NCI-H748 treated with DMSO at 0.1 percent for 48 hours (cell line): ENCODE results near the gene TMCC1.
"Not testable (repeated sequence)": the region's sequence is repeated elsewhere in the genome, so short reads cannot be mapped to it uniquely, and the experiment has no call there.

ENCODE experiments used
- DNase-seq: peaks from one replicate; lab custom pipeline; 2025; lab: John Stamatoyannopoulos, UW

TMCC1 gene

GRCh38 chr3:129773691-129774663 lies 119.5 kb downstream of the TMCC1 start:
- DNase-seq, result no peak

GRCh38 chr3:129770604-129771003 lies 122.9 kb downstream of the TMCC1 start:
- DNase-seq, result no peak

- DNase-seq, result no peak
These were observed 123.9 kb downstream of the TMCC1 start for GRCh38 chr3:129769616-129770015.

DNA sequence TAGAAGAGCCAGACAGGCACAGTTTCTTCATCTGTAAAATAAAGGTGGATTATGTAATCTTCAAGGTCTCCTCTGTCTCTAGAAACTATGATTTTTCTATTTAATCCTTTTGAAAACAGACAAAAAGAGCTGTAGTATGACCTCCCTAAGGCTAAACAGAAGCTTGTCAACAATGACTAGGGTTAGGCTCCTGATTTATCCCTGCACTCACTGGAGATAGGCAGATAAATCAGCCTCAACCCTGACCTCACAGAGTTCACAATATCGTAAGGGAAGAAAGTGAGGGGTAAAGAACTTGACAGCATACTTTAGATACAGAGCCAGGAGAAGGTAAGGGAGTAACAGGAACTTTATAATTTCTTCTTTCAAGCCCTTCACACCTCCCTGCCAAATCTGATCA lies 124.8 kb downstream of the TMCC1 start:
- DNase-seq, result no peak

DNA sequence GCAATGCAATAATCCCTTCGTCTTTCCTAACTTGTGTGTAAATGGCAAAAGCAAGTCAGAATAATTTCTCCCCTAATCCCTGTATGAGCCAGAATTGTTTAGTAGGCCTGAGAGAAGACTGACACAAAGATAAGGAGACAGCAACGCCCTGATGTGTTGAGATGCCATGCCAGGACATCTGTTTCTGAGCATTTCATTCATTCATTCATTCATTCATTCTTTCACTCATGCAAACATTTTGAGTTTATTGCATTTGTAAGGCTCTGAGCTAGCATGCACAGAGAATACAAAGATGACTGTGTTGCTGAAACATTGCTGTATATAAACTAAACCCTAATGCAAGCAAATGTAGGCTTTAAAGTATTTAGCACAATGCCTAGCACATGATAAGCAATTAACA lies 127.4 kb downstream of the TMCC1 start:
- DNase-seq, result no peak

- DNase-seq, result no peak
These were observed 129.4 kb downstream of the TMCC1 start for GRCh38 chr3:129764090-129764489.

DNA sequence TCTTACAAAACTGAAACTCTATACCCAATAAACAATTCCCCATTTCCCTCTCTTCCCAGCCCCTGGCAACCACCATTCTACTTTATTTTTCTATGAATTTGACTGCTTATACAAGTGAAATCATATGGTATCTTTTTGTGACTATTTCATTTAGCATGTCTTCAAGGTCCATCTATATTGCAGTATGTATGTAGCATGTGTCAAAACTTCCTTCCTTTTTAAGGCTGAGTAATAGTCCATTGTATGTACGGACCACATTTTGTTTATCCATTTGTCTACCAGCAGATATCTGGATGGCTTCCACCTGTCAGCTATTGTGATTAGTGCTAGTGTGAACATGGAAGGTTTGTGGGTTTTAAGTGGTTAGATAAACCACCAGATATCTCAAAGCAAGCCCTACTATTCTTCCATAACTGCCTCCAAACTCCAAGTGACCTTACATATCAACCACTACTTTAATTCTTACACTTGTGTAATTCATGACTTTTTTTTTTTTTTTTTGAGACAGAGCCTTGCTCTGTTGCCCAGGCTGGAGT lies 134.7 kb downstream of the TMCC1 start:
- no peak for DNase-seq

DNA sequence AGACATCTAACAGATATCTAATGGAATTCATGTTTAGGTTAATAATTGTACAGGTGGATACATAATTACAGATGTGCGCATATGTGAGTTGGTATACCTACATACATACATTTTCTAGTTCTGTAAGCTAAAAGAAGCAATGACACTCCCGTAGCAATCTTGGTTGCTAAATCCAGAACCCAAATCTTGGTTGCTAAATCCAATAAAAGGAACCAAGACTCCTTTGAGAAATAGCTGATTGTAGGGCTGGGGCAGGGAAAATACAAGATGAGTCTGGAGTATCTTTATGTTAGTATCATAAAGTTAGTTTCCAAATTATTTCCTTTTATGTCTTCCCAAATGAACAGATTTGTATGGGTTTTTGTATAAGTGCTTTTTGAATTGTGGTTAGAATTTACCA lies 135.2 kb downstream of the TMCC1 start:
- no peak for DNase-seq

DNA sequence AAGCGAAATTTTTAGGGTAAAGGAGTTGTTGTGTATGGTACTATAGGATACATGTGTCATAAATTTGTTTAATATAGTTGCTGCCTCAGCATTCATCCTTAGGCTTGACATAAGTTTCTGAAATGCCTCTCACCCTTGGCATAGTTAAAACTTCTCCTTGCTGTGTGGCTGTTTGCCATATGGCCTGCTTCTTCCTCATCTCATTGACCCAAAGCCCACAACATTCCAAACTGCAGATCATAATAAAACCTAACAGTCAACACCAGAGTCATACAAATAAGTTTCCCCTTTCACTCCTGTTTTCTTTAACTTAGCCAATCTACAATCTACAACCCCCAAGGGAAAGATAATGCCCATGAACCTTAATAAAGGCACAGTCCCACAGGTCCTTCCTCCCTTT lies 136.6 kb downstream of the TMCC1 start:
- DNase-seq, result no peak

DNA sequence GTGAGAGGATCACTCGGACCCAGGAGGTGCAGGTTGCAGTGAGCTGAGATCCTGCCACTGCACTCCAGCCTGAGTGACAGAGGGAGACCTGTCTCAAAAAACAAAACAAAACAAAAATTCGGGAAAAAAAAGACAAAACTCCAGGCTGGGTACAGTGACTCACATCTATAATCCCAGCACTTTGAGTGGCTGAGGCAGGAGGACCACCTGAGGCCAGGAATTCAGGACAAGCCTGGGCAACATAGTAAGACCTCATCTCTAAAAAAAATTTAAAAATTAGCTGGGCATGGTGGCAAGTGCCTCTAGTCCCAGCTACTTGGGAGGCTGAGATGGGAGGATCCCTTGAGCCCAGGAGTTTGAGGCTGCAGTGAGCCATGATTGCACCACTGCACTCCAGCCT lies 142.4 kb downstream of the TMCC1 start:
- DNase-seq, result not testable (repeated sequence)

- no peak for DNase-seq
These were observed 143.8 kb downstream of the TMCC1 start for GRCh38 chr3:129749692-129750091.

DNA sequence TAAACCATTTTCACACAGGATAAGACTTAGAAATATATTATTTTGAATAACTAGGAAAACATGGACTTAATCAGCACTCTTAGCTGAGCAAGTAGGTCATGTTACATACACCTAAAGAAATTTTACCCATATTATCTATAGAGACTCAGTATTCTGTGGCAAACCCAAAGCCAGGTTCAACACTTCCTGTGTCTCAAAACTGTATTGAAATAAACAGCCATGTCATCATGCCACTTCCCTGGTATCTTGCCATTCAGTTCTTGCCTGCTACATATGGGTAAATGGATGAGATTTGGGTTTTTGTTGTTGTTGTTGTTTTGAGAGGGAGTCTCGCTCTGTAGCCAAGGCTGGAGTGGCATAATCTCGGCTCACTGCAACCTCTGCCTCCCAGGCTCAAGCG lies 145.5 kb downstream of the TMCC1 start:
- DNase-seq, result no peak

DNA sequence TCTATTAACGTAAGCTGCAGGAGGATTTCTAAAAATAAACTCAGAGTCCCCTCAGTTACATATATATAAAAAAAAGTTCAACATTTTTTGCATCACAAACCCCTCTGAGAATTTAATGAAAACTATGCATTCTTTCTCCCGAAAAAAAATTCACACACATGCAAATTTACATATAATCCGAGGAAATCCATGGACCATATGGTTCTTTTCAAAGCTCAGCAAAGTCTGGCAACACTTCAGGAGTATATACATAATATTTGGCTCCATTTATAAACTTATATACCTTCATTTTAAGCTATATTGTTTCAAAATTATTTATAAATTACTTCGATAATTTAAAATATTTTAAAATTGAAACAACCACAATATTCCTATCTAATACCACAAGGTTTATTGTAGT lies 146.4 kb downstream of the TMCC1 start:
- DNase-seq, result no peak

GRCh38 chr3:129746629-129747028 lies 146.9 kb downstream of the TMCC1 start:
- no peak for DNase-seq

- DNase-seq, result no peak
These were observed 148.3 kb downstream of the TMCC1 start for GRCh38 chr3:129745253-129745652.

- DNase-seq, result no peak
These were observed 151.7 kb downstream of the TMCC1 start for GRCh38 chr3:129741794-129742193.

DNA sequence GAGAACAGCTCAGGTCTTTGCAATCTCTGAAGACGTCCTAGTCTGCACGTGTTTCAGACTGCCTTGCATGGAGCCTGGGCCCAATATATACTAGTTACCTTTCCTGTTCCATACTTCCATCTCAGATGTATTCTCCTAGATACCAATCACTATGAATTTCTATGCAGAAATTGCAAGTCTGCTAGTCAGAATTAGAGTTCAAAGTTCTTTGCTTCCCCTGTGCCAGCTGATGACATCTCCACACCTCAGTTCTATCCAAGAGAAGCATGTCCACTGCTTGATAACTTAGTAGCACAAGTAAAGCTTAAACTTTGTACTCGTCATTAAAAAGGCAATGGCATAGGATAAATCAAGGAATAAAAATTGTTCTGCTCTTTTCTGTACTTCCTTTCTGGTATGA lies 153.4 kb downstream of the TMCC1 start:
- no peak for DNase-seq

GRCh38 chr3:129739634-129740033 lies 153.9 kb downstream of the TMCC1 start:
- DNase-seq, result no peak

DNA sequence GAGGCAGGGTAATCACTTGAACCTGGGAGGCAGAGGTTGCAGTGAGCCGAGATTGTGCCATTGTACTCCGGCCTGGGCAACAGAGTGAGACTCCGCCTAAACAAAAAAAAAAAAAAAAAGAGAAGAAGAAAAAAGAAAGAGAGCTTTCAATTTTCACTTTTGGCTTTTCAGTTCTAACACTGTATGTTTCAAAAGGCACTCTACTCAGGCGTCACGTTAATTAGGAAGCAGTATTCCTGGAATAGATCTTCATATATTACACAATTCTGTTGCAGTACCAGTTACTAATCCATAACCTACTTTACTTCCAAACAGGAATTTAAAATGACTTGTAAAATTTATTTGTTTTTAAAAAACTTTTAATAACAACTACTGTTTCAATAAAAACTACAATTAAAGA lies 155.3 kb downstream of the TMCC1 start:
- no peak for DNase-seq

- DNase-seq, result no peak
These were observed 157.4 kb downstream of the TMCC1 start for GRCh38 chr3:129736070-129736469.

DNA sequence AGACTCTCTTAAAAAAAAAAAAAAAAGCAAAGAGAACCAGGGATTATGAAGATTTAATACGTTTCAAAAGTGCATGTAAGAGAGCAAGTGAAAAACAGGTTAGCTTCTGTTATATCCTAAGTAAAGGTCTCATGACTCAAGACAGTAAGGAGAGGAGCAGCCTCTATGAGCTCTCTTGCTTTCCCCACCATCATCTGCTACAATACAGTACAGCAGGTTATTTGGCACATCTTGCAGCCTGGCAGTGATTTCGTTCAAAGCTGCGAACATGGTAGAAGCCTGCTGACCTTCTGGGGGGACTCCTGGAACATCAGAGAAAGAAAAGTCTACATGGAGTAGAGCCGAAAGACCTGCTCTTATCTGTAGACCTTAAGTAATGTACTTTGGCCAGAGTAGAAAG lies 157.9 kb downstream of the TMCC1 start:
- no peak for DNase-seq

DNA sequence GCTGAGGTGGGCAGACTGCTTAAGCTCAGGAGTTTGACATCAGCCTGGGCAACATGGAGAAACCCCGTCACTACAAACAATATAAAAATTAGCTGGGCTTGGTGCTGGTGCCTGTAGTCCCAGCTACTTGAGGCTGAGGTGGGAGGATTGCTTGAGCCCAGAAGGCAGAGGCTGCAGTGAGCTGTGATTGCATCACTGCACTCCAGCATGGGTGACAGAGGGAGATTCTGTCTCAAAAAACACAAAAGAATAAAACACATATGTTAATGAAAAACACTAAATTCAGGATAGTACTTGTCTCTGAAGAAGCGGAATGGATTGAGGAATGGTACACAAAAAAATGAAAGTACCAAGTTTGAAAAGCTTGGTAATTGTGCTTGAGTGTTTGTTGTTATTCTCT lies 159.1 kb downstream of the TMCC1 start:
- no peak for DNase-seq

DNA sequence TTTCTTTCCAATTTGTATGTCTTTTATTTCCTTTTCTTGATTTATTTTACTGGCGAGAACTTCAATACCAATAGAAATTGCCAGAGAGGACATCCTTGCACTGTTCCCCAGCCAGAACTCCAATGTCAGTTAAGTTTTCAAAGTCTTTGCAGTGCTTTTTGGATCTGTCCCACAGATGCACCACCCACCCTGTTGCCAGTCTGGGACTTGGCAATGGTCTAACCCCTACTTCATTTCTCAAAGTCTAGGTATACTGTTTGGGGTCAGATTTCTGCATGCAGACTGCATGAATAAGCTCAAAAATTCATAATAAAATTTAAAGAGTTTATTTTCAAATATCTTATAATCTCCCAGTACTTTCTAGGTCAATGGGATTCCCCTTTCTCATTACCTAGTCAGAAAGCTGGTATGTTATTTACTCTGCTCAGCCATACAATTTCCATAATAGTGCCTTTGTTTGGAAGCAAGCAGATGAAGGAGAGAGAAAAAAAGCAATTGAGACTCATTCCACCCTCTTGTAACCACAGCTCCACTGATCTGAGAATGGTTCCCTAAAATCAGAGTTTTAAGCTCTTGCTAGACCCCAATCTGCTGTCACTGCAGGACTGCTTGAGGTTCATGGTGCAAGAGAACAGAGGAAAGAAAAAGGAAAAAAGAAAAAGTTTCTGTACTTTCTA lies 161.2 kb downstream of the TMCC1 start:
- DNase-seq, result no peak
